Muscle layer of duodenum (tissue), 2 donors: ENCODE results near the gene STAB2.

Experiments used
- H3K27ac ChIP-seq: one replicate; pipeline ENCODE4 v1.7.0; 2013; ENCODE audit warnings: mild to moderate bottlenecking, low read length
- H3K27me3 ChIP-seq: one replicate; pipeline ENCODE4 v1.7.0; 2013; ENCODE audit warnings: low read depth, mild to moderate bottlenecking, control low read depth, low read length
- H3K36me3 ChIP-seq, 2 donors: one replicate each; pipeline ENCODE4 v1.7.0; 2013; ENCODE audit warnings: low read length in 2 of 2, control low read depth in 1 of 2, mild to moderate bottlenecking in 1 of 2; ENCODE audit not compliant: insufficient read depth in 2 of 2, control insufficient read depth in 1 of 2
- H3K4me1 ChIP-seq, 2 donors: one replicate each; pipeline ENCODE4 v1.7.0; 2013; ENCODE audit warnings: low read length in 2 of 2, mild to moderate bottlenecking in 2 of 2, control low read depth in 1 of 2, moderate library complexity in 1 of 2; ENCODE audit not compliant: insufficient read depth in 2 of 2, control insufficient read depth in 1 of 2
- H3K4me3 ChIP-seq, 2 donors: one replicate each; pipeline ENCODE4 v1.7.0; 2013; ENCODE audit warnings: low read length in 2 of 2, low read depth in 1 of 2, mild to moderate bottlenecking in 1 of 2
- H3K9me3 ChIP-seq, 2 donors: one replicate each; pipeline ENCODE4 v1.7.0; 2013; ENCODE audit warnings: low read length in 2 of 2, control low read depth in 1 of 2, mild to moderate bottlenecking in 1 of 2; ENCODE audit not compliant: control insufficient read depth in 1 of 2
- donor health status: healthy.

The STAB2 gene

DNA sequence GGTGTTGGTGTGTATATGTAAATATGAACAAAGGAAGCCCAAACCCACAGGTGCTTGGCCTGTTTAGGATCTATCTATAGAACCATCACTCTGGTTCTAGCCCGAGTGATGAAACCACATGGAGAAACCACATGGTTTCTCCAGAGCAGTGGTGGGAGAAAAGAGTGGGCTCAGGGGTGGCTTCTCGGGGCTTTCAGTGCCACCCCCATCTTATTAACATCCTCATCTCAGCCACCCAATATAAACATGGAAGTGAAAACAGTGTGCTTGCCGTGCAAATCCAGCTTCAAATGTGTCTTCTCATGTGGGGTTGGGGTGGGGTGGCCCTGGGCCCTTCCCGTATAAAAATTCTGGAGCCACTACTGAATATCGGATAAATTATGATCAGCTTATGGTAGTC, 109.0 kb downstream of the STAB2 start:
- no peak overlapping the region for H3K4me3 ChIP-seq
- H3K36me3 ChIP-seq, result no peaks in the 10 kb centered on the region
- no peaks in the 10 kb centered on the region for H3K27me3 ChIP-seq
- H3K27ac ChIP-seq, result no peak overlapping the region
- no peaks in the 10 kb centered on the region for H3K4me1 ChIP-seq
- no peaks in the 10 kb centered on the region for H3K9me3 ChIP-seq

- Histone ChIP-seq H3K36me3 (no peaks in the 10 kb centered on the region), H3K4me1 (no peaks in the 10 kb centered on the region), H3K27me3 (no peaks in the 10 kb centered on the region), H3K4me3 (no peak overlapping the region), H3K27ac (no peak overlapping the region), H3K9me3 (no peaks in the 10 kb centered on the region)
Observed at GRCh38 chr12:103697971-103698751, 111.1 kb downstream of the STAB2 start.

GRCh38 chr12:103698752-103699560, 111.9 kb downstream of the STAB2 start:
- no peak overlapping the region for H3K4me3 ChIP-seq
- H3K27ac ChIP-seq, result no peak overlapping the region
- no peaks in the 10 kb centered on the region for H3K9me3 ChIP-seq
- H3K36me3 ChIP-seq, result no peaks in the 10 kb centered on the region
- H3K4me1 ChIP-seq, result no peaks in the 10 kb centered on the region
- H3K27me3 ChIP-seq, result no peaks in the 10 kb centered on the region

DNA sequence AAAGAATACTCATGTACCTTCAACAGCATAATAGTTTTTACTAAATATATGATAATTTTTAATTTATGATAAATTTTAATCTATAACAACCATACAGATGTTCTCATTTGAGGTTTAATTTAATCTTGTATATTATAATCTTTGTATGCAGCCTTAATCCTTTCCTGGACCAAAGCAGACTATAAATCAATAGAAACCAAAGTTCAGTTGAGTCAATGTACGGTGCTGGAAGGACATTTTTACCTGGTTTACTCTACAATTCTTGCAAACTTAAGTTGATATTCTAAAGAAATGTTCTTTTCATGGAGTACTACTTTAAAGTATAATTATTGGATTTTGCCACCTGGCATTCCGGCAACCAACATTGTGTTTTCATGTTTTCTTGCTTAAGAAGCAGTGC, 118.0 kb downstream of the STAB2 start:
- Histone ChIP-seq H3K4me3 (no peak overlapping the region), H3K9me3 (no peaks in the 10 kb centered on the region), H3K36me3 (no peaks in the 10 kb centered on the region), H3K27me3 (no peaks in the 10 kb centered on the region), H3K4me1 (no peaks in the 10 kb centered on the region), H3K27ac (no peak overlapping the region)

- H3K9me3 ChIP-seq, result no peaks in the 10 kb centered on the region
- H3K27ac ChIP-seq, result no peak overlapping the region
- no peaks in the 10 kb centered on the region for H3K4me1 ChIP-seq
- H3K4me3 ChIP-seq, result no peak overlapping the region
- H3K36me3 ChIP-seq, result no peaks in the 10 kb centered on the region
- H3K27me3 ChIP-seq, result no peaks in the 10 kb centered on the region
Observed at GRCh38 chr12:103705927-103706326, 118.9 kb downstream of the STAB2 start.

DNA sequence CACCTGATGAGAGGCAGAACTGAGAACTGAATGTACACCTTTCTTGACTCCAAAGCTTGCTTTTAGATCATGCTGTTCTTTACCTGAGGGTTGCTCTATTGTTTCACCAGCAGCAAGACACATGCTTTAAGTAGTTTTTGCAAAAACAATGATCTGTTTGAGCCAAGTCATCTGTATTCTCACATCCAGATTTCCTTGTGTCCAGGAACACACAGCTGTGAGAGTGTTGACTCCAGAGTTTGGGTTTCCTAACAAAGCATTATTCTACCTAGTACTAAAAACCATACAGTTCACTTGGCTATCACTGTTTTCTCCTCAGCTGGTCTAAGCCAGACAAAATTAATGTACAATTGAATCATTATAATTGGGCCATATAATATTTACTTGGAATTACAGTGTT, 120.4 kb downstream of the STAB2 start:
- H3K9me3 ChIP-seq, result no peaks in the 10 kb centered on the region
- no peaks in the 10 kb centered on the region for H3K36me3 ChIP-seq
- H3K27ac ChIP-seq, result no peak overlapping the region
- no peaks in the 10 kb centered on the region for H3K27me3 ChIP-seq
- H3K4me1 ChIP-seq, result no peaks in the 10 kb centered on the region
- H3K4me3 ChIP-seq, result no peak overlapping the region

DNA sequence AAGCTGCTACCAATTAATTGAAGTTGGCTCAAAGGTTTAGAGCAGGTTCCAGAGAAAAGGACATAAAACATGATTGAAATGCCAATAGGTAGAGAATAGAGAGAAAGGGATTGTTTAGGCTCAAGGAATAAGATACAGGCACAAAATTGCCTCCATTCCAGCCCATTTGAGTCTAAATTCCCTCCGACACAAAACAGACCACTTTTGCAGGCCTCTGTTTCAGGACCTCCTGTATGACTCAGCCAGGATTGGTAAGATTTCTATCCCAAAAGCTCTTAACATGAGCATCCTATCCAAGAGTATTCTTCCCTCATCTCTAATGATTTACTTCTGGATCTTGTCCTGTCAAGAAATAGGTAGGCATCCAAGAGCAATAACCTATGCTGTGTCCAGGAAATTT, 123.5 kb downstream of the STAB2 start:
- Histone ChIP-seq H3K27me3 (no peaks in the 10 kb centered on the region), H3K4me3 (no peak overlapping the region), H3K4me1 (no peaks in the 10 kb centered on the region), H3K9me3 (no peaks in the 10 kb centered on the region), H3K27ac (no peak overlapping the region), H3K36me3 (no peaks in the 10 kb centered on the region)

- Histone ChIP-seq H3K4me1 (no peaks in the 10 kb centered on the region), H3K4me3 (no peak overlapping the region), H3K9me3 (no peaks in the 10 kb centered on the region), H3K36me3 (no peaks in the 10 kb centered on the region), H3K27ac (no peak overlapping the region), H3K27me3 (no peaks in the 10 kb centered on the region)
Observed at GRCh38 chr12:103712216-103712615, 125.1 kb downstream of the STAB2 start.

GRCh38 chr12:103715494-103715893, 128.4 kb downstream of the STAB2 start:
- Histone ChIP-seq H3K4me3 (no peak overlapping the region), H3K9me3 (no peaks in the 10 kb centered on the region), H3K27me3 (no peaks in the 10 kb centered on the region), H3K36me3 (no peaks in the 10 kb centered on the region), H3K4me1 (no peaks in the 10 kb centered on the region), H3K27ac (no peak overlapping the region)

GRCh38 chr12:103716517-103717196, 129.6 kb downstream of the STAB2 start:
- H3K9me3 ChIP-seq, result no peaks in the 10 kb centered on the region
- H3K4me1 ChIP-seq, result no peaks in the 10 kb centered on the region
- no peaks in the 10 kb centered on the region for H3K27me3 ChIP-seq
- H3K36me3 ChIP-seq, result no peaks in the 10 kb centered on the region
- H3K4me3 ChIP-seq, result no peak overlapping the region
- no peak overlapping the region for H3K27ac ChIP-seq

GRCh38 chr12:103725398-103725797, 138.3 kb downstream of the STAB2 start:
- H3K4me3 ChIP-seq, result no peak overlapping the region
- H3K27me3 ChIP-seq, result no peaks in the 10 kb centered on the region
- H3K36me3 ChIP-seq, result no peaks in the 10 kb centered on the region

More at GRCh38 chr12:103725398-103725797, 138.3 kb downstream of the STAB2 start:
- no peaks in the 10 kb centered on the region for H3K9me3 ChIP-seq
- no peaks in the 10 kb centered on the region for H3K4me1 ChIP-seq
- no peak overlapping the region for H3K27ac ChIP-seq
